Muscle layer of duodenum (tissue), 2 donors: ENCODE results near the gene SLFN12L.

Source experiments
- H3K27ac ChIP-seq: one replicate; pipeline ENCODE4 v1.7.0; 2013; ENCODE audit warnings: mild to moderate bottlenecking, low read length
- H3K27me3 ChIP-seq: one replicate; pipeline ENCODE4 v1.7.0; 2013; ENCODE audit warnings: low read depth, mild to moderate bottlenecking, control low read depth, low read length
- H3K36me3 ChIP-seq, 2 donors: one replicate each; pipeline ENCODE4 v1.7.0; 2013; ENCODE audit warnings: low read length in 2 of 2, control low read depth in 1 of 2, mild to moderate bottlenecking in 1 of 2; ENCODE audit not compliant: insufficient read depth in 2 of 2, control insufficient read depth in 1 of 2
- H3K4me1 ChIP-seq, 2 donors: one replicate each; pipeline ENCODE4 v1.7.0; 2013; ENCODE audit warnings: low read length in 2 of 2, mild to moderate bottlenecking in 2 of 2, control low read depth in 1 of 2, moderate library complexity in 1 of 2; ENCODE audit not compliant: insufficient read depth in 2 of 2, control insufficient read depth in 1 of 2
- H3K4me3 ChIP-seq, 2 donors: one replicate each; pipeline ENCODE4 v1.7.0; 2013; ENCODE audit warnings: low read length in 2 of 2, low read depth in 1 of 2, mild to moderate bottlenecking in 1 of 2
- H3K9me3 ChIP-seq, 2 donors: one replicate each; pipeline ENCODE4 v1.7.0; 2013; ENCODE audit warnings: low read length in 2 of 2, control low read depth in 1 of 2, mild to moderate bottlenecking in 1 of 2; ENCODE audit not compliant: control insufficient read depth in 1 of 2
- donor health status: healthy.

The SLFN12L gene

DNA sequence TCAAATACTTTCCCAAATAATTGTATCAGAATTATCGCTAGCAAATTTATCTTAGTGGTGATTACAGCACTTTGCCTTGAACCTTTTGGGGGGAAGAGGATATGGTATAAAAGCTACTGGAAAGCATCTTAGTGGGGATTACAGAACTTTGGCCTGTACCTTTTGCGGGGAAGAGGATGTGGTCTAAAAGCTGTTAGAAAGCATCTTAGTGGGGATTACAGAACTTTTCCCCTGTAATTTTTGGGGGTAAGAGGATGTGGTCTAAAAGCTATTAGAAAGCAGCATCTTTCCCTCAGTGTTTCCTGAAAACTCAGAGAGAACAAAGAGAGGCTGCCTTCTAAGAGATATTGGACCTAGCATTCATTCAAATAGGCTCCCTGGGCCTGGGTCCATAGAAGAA is 109.2 kb downstream of the SLFN12L start:
- Histone ChIP-seq H3K36me3 (no peaks in the 10 kb centered on the region), H3K27me3 (no peaks in the 10 kb centered on the region), H3K4me3 (no peak overlapping the region), H3K27ac (no peak overlapping the region), H3K9me3 (no peaks in the 10 kb centered on the region), H3K4me1 (peaks cover 7 to 14% of the 10 kb centered on the region in 2 donors)

DNA sequence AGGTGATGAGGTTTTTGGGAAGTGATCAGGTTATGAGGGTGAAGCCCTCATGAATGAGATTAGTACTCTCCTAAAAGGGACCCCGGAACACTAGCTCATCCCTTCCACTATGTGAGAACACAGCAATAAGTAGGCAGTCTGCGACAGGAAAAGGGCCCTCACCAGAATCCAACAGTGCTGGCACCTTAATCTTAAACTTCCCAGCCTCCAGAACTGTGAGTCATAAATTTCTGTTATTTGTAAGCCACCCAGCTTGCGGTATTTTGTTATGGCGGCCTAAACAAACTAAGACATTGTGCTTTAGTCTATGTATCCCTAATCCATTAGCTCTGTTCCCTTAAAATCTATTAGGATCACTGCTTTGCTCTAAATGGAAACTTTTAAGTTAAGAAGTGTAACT is 113.7 kb downstream of the SLFN12L start:
- Histone ChIP-seq H3K27ac (no peak overlapping the region), H3K4me1 (no peaks in the 10 kb centered on the region), H3K9me3 (no peaks in the 10 kb centered on the region), H3K36me3 (peaks cover 4 to 7% of the 10 kb centered on the region in 2 donors), H3K4me3 (no peak overlapping the region), H3K27me3 (no peaks in the 10 kb centered on the region)
